Astrocyte (in vitro differentiated cells and primary cell): ENCODE results near the gene ANGPTL1. TPM values are rescaled to one million over a fixed set of nuclear protein-coding genes. Genes with fewer than 3 reads are reported as not detected.
A peak's percentile ranks its signal among the peaks of the same experiment; 100 is the strongest.

Experiments
- DNase-seq: peaks from one replicate; pipeline ENCODE4 v3.0.0-alpha.2; 2010; ENCODE audit warnings: low read depth
- FAIRE-seq: peaks from 2 replicates; lab custom pipeline; 2011; peaks lifted over from hg19 to GRCh38; lab: Jason Lieb, UNC
- H2AFZ ChIP-seq: 2 replicates; pipeline ENCODE4 v1.6.0; 2012; ENCODE audit warnings: low read depth, low read length, inconsistent platforms
- H3K27ac ChIP-seq: 2 replicates; pipeline ENCODE4 v1.5.1; 2011; ENCODE audit warnings: low read depth, low read length, inconsistent platforms
- H3K27me3 ChIP-seq: 2 replicates; pipeline ENCODE4 v1.6.0; 2011; ENCODE audit warnings: low read length, inconsistent platforms; ENCODE audit not compliant: insufficient read depth
- H3K36me3 ChIP-seq: 2 replicates; pipeline ENCODE4 v1.5.1; 2011; ENCODE audit warnings: low read length, inconsistent platforms; ENCODE audit not compliant: insufficient read depth
- H3K4me1 ChIP-seq: 2 replicates; pipeline ENCODE4 v1.5.1; 2011; ENCODE audit warnings: low read length, inconsistent platforms; ENCODE audit not compliant: insufficient read depth
- H3K4me2 ChIP-seq: 2 replicates; pipeline ENCODE4 v1.6.0; 2012; ENCODE audit warnings: low read length, inconsistent platforms
- H3K4me3 ChIP-seq: 2 replicates; pipeline ENCODE4 v1.5.1; 2011; ENCODE audit warnings: low read depth, mild to moderate bottlenecking, low read length, inconsistent platforms; ENCODE audit not compliant: insufficient read depth
- H3K79me2 ChIP-seq: 2 replicates; pipeline ENCODE4 v1.6.0; 2012; ENCODE audit warnings: mild to moderate bottlenecking, low read length, inconsistent platforms; ENCODE audit not compliant: insufficient read depth
- H3K9ac ChIP-seq: 2 replicates; pipeline ENCODE4 v1.6.0; 2012; ENCODE audit warnings: mild to moderate bottlenecking, low read length, inconsistent platforms
- H3K9me3 ChIP-seq: 2 replicates; pipeline ENCODE4 v1.5.1; 2012; ENCODE audit warnings: low read depth, mild to moderate bottlenecking, low read length, inconsistent platforms; ENCODE audit not compliant: insufficient read depth
- H4K20me1 ChIP-seq: 2 replicates; pipeline ENCODE4 v1.6.0; 2012; ENCODE audit warnings: low read length, inconsistent platforms; ENCODE audit not compliant: insufficient read depth
- H3K27ac Mint-ChIP-seq: one replicate; pipeline ENCODE4 v1.8.0; 2021; ENCODE audit warnings: mild to moderate bottlenecking, mixed read lengths; ENCODE audit not compliant: unreplicated experiment
- H3K27me3 Mint-ChIP-seq: one replicate; pipeline ENCODE4 v1.8.0; 2021; ENCODE audit warnings: low read depth, mixed read lengths; ENCODE audit not compliant: unreplicated experiment
- H3K36me3 Mint-ChIP-seq: one replicate; pipeline ENCODE4 v1.8.0; 2021; ENCODE audit warnings: low read depth, mixed read lengths; ENCODE audit not compliant: unreplicated experiment
- H3K4me1 Mint-ChIP-seq: one replicate; pipeline ENCODE4 v1.8.0; 2021; ENCODE audit warnings: low read depth, mixed read lengths; ENCODE audit not compliant: unreplicated experiment
- H3K4me3 Mint-ChIP-seq: one replicate; pipeline ENCODE4 v1.8.0; 2021; ENCODE audit warnings: mild to moderate bottlenecking, moderate library complexity, mixed read lengths; ENCODE audit not compliant: unreplicated experiment
- H3K9me3 Mint-ChIP-seq: one replicate; pipeline ENCODE4 v1.8.0; 2021; ENCODE audit warnings: mild to moderate bottlenecking, mixed read lengths; ENCODE audit not compliant: unreplicated experiment
- CTCF ChIP-seq: IDR thresholded peaks from 2 replicates; pipeline ENCODE4 v1.5.1; 2011; ENCODE audit warnings: low read depth, mild to moderate bottlenecking, inconsistent platforms, low read length, moderate library complexity; ENCODE audit not compliant: insufficient read depth
- EZH2 ChIP-seq: IDR thresholded peaks from 2 replicates; pipeline ENCODE4 v1.6.1; 2012; ENCODE audit warnings: mild to moderate bottlenecking, low read length, inconsistent platforms; ENCODE audit not compliant: insufficient read depth
- total RNA-seq: library from RNA; stranded (reverse); gene quantifications from 2 replicates; pipeline ENCODE4 v1.2.1, GENCODE V29; 2021

Gene ANGPTL1
- total RNA-seq, 1 donor from 2014 or later = 4.1 TPM

- H3K27me3 ChIP-seq = no peaks in the 10 kb centered on the region
- DNase-seq (no peak), FAIRE-seq (no peak)
- Mint-ChIP-seq H3K9me3 (peaks cover 10% of the 10 kb centered on the region), H3K27me3 (no peaks in the 10 kb centered on the region), H3K36me3 (peaks cover 32% of the 10 kb centered on the region), H3K4me1 (no peaks in the 10 kb centered on the region), H3K4me3 (no peak overlapping the region), H3K27ac (no peak overlapping the region)
- no peaks in the 10 kb centered on the region for H3K36me3 ChIP-seq
- H3K9ac ChIP-seq = no peak overlapping the region
- TF ChIP-seq CTCF (no peak), EZH2 (no peak)
- no peaks in the 10 kb centered on the region for H3K79me2 ChIP-seq
- no peak overlapping the region for H3K4me2 ChIP-seq
- no peak overlapping the region for H2AFZ ChIP-seq
- H3K4me1 ChIP-seq = no peaks in the 10 kb centered on the region
- no peaks in the 10 kb centered on the region for H4K20me1 ChIP-seq
- no peaks in the 10 kb centered on the region for H3K9me3 ChIP-seq
- no peak overlapping the region for H3K4me3 ChIP-seq
- H3K27ac ChIP-seq = no peak overlapping the region
These were observed 45.7 kb downstream of the ANGPTL1 start for GRCh38 chr1:178825167-178825566.

- peaks cover 6% of the 10 kb centered on the region for H3K4me1 Mint-ChIP-seq
- H3K4me3 Mint-ChIP-seq = no peak overlapping the region
- peaks cover 3% of the 10 kb centered on the region for H3K9me3 Mint-ChIP-seq
- H3K27ac Mint-ChIP-seq = no peak overlapping the region
- peaks cover 18% of the 10 kb centered on the region for H3K36me3 Mint-ChIP-seq
- no peak for FAIRE-seq
- Histone ChIP-seq H3K27ac (no peak overlapping the region), H3K4me1 (no peaks in the 10 kb centered on the region), H4K20me1 (no peaks in the 10 kb centered on the region), H3K4me2 (no peak overlapping the region), H3K27me3 (no peaks in the 10 kb centered on the region), H3K36me3 (no peaks in the 10 kb centered on the region), H3K9me3 (no peaks in the 10 kb centered on the region), H3K9ac (no peak overlapping the region), H3K79me2 (no peaks in the 10 kb centered on the region), H2AFZ (no peak overlapping the region), H3K4me3 (no peak overlapping the region)
- TF ChIP-seq CTCF (no peak), EZH2 (no peak)
- H3K27me3 Mint-ChIP-seq = no peaks in the 10 kb centered on the region
- DNase-seq = no peak
These were observed 49.6 kb downstream of the ANGPTL1 start for GRCh38 chr1:178821134-178821866.

DNA sequence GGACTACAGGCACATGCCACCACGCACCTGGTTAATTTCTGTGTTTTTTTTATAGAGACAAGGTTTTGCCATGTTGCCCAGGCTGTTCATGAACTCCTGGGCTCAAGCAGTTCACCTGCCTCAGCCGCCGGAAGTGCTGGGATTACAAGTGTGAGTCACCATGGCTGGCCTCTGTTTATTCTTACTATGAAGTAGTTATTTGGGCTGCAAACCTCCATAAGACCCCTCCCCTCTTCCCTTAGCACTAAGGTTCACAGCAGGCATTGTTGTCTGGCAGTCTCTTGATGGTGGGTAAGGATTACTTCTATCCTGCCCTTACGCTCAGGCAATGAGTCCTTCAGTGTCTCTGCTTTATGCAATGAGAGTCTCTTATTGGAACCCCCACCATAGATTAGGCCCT lies 51.8 kb downstream of the ANGPTL1 start:
- peak; percentile 13 for DNase-seq
- Histone ChIP-seq H3K27me3 (no peaks in the 10 kb centered on the region), H3K79me2 (no peaks in the 10 kb centered on the region), H3K4me2 (no peak overlapping the region), H3K4me1 (no peaks in the 10 kb centered on the region), H3K36me3 (no peaks in the 10 kb centered on the region), H3K4me3 (no peak overlapping the region), H3K27ac (no peak overlapping the region), H3K9me3 (no peaks in the 10 kb centered on the region), H3K9ac (no peak overlapping the region), H2AFZ (no peak overlapping the region), H4K20me1 (no peaks in the 10 kb centered on the region)
- TF ChIP-seq CTCF (no peak), EZH2 (no peak)
- no peak overlapping the region for H3K4me3 Mint-ChIP-seq
- no peak for FAIRE-seq
- H3K27ac Mint-ChIP-seq = peak overlapping the region; percentile 15
- H3K36me3 Mint-ChIP-seq = peaks cover 18% of the 10 kb centered on the region
- peaks cover 6% of the 10 kb centered on the region for H3K4me1 Mint-ChIP-seq
- H3K27me3 Mint-ChIP-seq = no peaks in the 10 kb centered on the region
- no peaks in the 10 kb centered on the region for H3K9me3 Mint-ChIP-seq
